ENCODE measurements around the gene SMYD3. TPM values are rescaled to one million over a fixed set of nuclear protein-coding genes. Genes with fewer than 3 reads are reported as not detected.
A peak's percentile ranks its signal among the peaks of the same experiment; 100 is the strongest.
"Not testable (repeated sequence)": the region's sequence is repeated elsewhere in the genome, so short reads cannot be mapped to it uniquely, and the experiment has no call there.

The SMYD3 gene
- total RNA-seq, 1 donor from 2014 or later = 29.3 TPM

GRCh38 chr1:246032984-246033383, 474.1 kb downstream of the SMYD3 start:
- Mint-ChIP-seq H3K9me3 (ENCODE audit: low read depth) (peaks cover 15% of the 10 kb centered on the region), H3K4me3 (ENCODE audit: unreplicated experiment) (no peak overlapping the region)
- DNase-seq (ENCODE audit: low spot score) = no peak

DNA sequence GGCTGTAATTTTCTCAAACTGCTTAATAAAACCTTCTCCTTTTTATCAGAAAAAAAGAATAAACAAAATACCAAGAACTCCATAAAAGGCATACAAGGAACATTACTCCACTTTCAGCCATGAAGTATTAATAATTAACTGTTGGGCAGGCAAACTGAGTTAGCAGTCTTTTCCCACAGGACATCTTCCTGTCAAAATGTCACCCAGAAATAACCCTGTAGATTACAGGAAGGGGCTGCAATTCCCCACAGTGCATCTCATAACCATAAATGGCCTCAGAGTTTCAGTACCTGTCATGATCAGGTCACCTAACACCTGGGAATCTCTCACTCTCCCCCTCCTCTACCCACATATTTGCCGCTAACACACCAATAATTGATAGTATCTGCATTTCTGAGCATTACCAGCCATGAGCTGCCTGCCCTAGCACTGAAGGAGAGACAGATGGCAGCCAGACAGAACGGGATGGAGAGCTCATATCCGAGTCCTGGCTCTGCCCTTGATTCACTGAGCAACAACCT, 475.0 kb downstream of the SMYD3 start:
- peaks cover 4% of the 10 kb centered on the region for H3K36me3 Mint-ChIP-seq (ENCODE audit: low read depth)
- TF ChIP-seq, protein P1, sequence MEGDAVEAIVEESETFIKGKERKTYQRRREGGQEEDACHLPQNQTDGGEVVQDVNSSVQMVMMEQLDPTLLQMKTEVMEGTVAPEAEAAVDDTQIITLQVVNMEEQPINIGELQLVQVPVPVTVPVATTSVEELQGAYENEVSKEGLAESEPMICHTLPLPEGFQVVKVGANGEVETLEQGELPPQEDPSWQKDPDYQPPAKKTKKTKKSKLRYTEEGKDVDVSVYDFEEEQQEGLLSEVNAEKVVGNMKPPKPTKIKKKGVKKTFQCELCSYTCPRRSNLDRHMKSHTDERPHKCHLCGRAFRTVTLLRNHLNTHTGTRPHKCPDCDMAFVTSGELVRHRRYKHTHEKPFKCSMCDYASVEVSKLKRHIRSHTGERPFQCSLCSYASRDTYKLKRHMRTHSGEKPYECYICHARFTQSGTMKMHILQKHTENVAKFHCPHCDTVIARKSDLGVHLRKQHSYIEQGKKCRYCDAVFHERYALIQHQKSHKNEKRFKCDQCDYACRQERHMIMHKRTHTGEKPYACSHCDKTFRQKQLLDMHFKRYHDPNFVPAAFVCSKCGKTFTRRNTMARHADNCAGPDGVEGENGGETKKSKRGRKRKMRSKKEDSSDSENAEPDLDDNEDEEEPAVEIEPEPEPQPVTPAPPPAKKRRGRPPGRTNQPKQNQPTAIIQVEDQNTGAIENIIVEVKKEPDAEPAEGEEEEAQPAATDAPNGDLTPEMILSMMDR (IDR thresholded peaks at IDR 0.05) = no peak
- no peak overlapping the region for H3K4me3 Mint-ChIP-seq (ENCODE audit: unreplicated experiment)
- H3K4me1 Mint-ChIP-seq (ENCODE audit: low read depth) = peaks cover 39% of the 10 kb centered on the region
- H3K27ac Mint-ChIP-seq (ENCODE audit: unreplicated experiment) = peak overlapping the region; percentile 57
- H3K9me3 Mint-ChIP-seq (ENCODE audit: low read depth) = peaks cover 15% of the 10 kb centered on the region
- DNase-seq (ENCODE audit: low spot score) = no peak
- H3K27me3 Mint-ChIP-seq (ENCODE audit: low read depth) = no peaks in the 10 kb centered on the region

More at GRCh38 chr1:246032984-246033383, 474.1 kb downstream of the SMYD3 start:
- H3K27ac Mint-ChIP-seq (ENCODE audit: unreplicated experiment) = no peak overlapping the region
- no peaks in the 10 kb centered on the region for H3K27me3 Mint-ChIP-seq (ENCODE audit: low read depth)
- TF ChIP-seq, protein P1 (IDR thresholded peaks at IDR 0.05) = no peak
- peaks cover 3% of the 10 kb centered on the region for H3K36me3 Mint-ChIP-seq (ENCODE audit: low read depth)
- peaks cover 39% of the 10 kb centered on the region for H3K4me1 Mint-ChIP-seq (ENCODE audit: low read depth)

- TF ChIP-seq, protein P1 (IDR thresholded peaks at IDR 0.05) = no peak
- DNase-seq (ENCODE audit: low spot score) = no peak
- Mint-ChIP-seq H3K4me1 (ENCODE audit: low read depth) (peaks cover 20% of the 10 kb centered on the region), H3K27ac (ENCODE audit: unreplicated experiment) (no peak overlapping the region), H3K27me3 (ENCODE audit: low read depth) (no peaks in the 10 kb centered on the region), H3K4me3 (ENCODE audit: unreplicated experiment) (no peak overlapping the region), H3K36me3 (ENCODE audit: low read depth) (peaks cover 4% of the 10 kb centered on the region), H3K9me3 (ENCODE audit: low read depth) (peaks cover 15% of the 10 kb centered on the region)
These were observed 477.5 kb downstream of the SMYD3 start for GRCh38 chr1:246029616-246030015.

DNA sequence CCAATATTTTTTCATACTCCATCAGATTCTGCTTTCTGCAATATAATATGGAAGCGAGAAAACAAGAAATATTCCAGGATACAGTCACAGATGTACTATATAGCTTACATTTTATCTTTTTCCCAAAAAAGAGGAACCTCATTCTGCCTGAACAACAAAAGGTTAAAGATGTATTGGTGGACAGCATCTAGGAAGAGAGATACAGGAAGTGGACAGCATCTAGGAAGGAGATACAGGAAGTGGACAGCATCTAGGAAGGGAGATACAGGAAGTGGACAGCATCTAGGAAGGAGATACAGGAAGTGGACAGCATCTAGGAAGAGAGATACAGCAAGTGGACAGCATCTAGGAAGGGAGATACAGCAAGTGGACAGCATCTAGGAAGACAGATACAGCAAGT, 483.0 kb downstream of the SMYD3 start:
- not testable (repeated sequence) for H3K4me3 Mint-ChIP-seq (ENCODE audit: unreplicated experiment); H3K27me3 Mint-ChIP-seq (ENCODE audit: low read depth); H3K36me3 Mint-ChIP-seq (ENCODE audit: low read depth); H3K9me3 Mint-ChIP-seq (ENCODE audit: low read depth); H3K4me1 Mint-ChIP-seq (ENCODE audit: low read depth); DNase-seq (ENCODE audit: low spot score); H3K27ac Mint-ChIP-seq (ENCODE audit: unreplicated experiment)

DNA sequence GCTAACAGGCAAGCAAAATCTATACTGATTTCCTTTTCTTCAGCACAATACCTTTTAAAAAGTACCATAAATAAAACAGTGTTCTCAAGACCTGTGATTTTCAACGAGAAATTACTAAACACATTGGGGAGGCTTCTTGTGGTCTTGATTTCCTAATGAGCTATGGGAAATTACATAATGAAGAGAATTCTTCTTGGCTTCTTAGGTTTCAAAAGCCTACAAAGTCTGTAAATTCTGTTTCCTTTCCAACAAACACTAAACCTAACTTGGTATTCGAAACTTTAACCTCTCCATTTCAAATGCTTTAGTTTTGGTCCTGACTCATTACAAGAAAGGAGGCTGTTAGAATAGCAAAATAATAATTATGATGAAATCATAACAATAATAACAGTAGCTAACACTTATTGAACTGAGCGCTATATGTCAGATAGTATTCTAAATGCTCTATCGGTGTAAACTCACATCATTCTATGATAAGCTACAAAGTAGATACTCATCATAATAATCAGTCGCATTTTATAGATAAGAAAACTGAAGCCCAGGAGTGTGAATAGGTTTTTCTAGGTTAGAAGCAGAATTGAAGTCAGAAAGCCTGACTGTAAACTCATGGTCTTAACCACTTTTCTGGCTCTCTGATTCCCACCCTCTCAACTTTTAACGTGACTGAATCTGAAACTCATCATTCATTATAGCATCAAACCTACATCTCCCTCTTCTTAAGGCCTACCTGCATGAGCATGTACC, 486.7 kb downstream of the SMYD3 start:
- DNase-seq (ENCODE audit: low spot score) = no peak
- TF ChIP-seq, protein P1 (IDR thresholded peaks at IDR 0.05) = no peak
- Mint-ChIP-seq H3K9me3 (ENCODE audit: low read depth) (no peaks in the 10 kb centered on the region), H3K27me3 (ENCODE audit: low read depth) (no peaks in the 10 kb centered on the region), H3K36me3 (ENCODE audit: low read depth) (no peaks in the 10 kb centered on the region), H3K27ac (ENCODE audit: unreplicated experiment) (no peak overlapping the region), H3K4me3 (ENCODE audit: unreplicated experiment) (no peak overlapping the region), H3K4me1 (ENCODE audit: low read depth) (peaks cover 22% of the 10 kb centered on the region)

DNA sequence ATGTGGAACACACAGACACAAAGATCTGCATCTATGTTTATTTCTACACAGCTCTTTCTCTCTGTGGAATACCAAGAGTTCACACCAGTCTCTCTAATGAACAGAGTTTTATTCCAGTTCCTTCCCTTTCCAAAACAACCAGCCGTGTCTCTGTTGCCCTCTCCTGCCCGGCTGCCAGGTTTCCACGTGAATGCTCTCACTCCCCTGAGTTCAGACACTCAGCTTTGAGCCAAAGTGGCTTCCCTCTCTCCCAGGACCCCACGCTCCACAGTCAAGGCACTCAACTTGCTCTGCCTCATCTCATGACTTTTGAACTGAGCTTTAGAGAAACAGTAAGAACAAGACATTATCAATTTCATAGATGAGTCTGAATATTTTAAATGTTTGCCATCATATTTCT, 488.9 kb downstream of the SMYD3 start:
- H3K27me3 Mint-ChIP-seq (ENCODE audit: low read depth) = no peaks in the 10 kb centered on the region
- TF ChIP-seq, protein P1 (IDR thresholded peaks at IDR 0.05) = no peak
- no peaks in the 10 kb centered on the region for H3K9me3 Mint-ChIP-seq (ENCODE audit: low read depth)
- H3K4me3 Mint-ChIP-seq (ENCODE audit: unreplicated experiment) = no peak overlapping the region
- H3K36me3 Mint-ChIP-seq (ENCODE audit: low read depth) = peaks cover 1% of the 10 kb centered on the region
- H3K27ac Mint-ChIP-seq (ENCODE audit: unreplicated experiment) = no peak overlapping the region
- no peak for DNase-seq (ENCODE audit: low spot score)
- peaks cover 22% of the 10 kb centered on the region for H3K4me1 Mint-ChIP-seq (ENCODE audit: low read depth)
